Endodermal cell (in vitro differentiated cells): ENCODE results near the gene KRT84. TPM values are rescaled to one million over a fixed set of nuclear protein-coding genes. Genes with fewer than 3 reads are reported as not detected.
A peak's percentile ranks its signal among the peaks of the same experiment; 100 is the strongest.

ENCODE experiments used
- DNase-seq: peaks from one replicate; pipeline ENCODE4 v3.0.0-alpha.2; 2017
- H3K27ac ChIP-seq: 2 replicates; pipeline ENCODE4 v1.5.1; 2013; ENCODE audit warnings: mild to moderate bottlenecking, low read depth, low read length, moderate library complexity
- H3K27me3 ChIP-seq: 2 replicates; pipeline ENCODE4 v1.6.1; 2013; ENCODE audit warnings: mild to moderate bottlenecking, low read length, moderate library complexity; ENCODE audit not compliant: insufficient read depth, control insufficient read depth, poor library complexity, severe bottlenecking
- H3K36me3 ChIP-seq: 2 replicates; pipeline ENCODE4 v1.7.0; 2013; ENCODE audit warnings: mild to moderate bottlenecking, low read length, moderate library complexity; ENCODE audit not compliant: control insufficient read depth, insufficient read depth
- H3K4me1 ChIP-seq: one replicate; pipeline ENCODE4 v1.7.0; 2013; ENCODE audit warnings: low read length; ENCODE audit not compliant: control insufficient read depth, insufficient read depth
- H3K4me3 ChIP-seq: 2 replicates; pipeline ENCODE4 v1.5.1; 2013; ENCODE audit warnings: mild to moderate bottlenecking, low read length, moderate library complexity
- H3K9ac ChIP-seq: 2 replicates; pipeline ENCODE4 v1.6.1; 2013; ENCODE audit warnings: mild to moderate bottlenecking, low read length, moderate library complexity; ENCODE audit not compliant: poor library complexity, severe bottlenecking; ENCODE audit errors: extremely low read depth
- H3K9me3 ChIP-seq: 2 replicates; pipeline ENCODE4 v1.6.1; 2013; ENCODE audit warnings: mild to moderate bottlenecking, low read length, moderate library complexity; ENCODE audit not compliant: control insufficient read depth
- H3K27ac Mint-ChIP-seq: 2 replicates; pipeline ENCODE4 v1.8.0; 2020; ENCODE audit warnings: mixed read lengths
- H3K27me3 Mint-ChIP-seq: 2 replicates; pipeline ENCODE4 v1.8.0; 2021; ENCODE audit warnings: mild to moderate bottlenecking, mixed read lengths; ENCODE audit not compliant: insufficient read depth
- H3K36me3 Mint-ChIP-seq: 2 replicates; pipeline ENCODE4 v1.8.0; 2020; ENCODE audit warnings: low read depth, mixed read lengths
- H3K4me1 Mint-ChIP-seq: 2 replicates; pipeline ENCODE4 v1.8.0; 2020; ENCODE audit warnings: mixed read lengths
- H3K4me3 Mint-ChIP-seq: 2 replicates; pipeline ENCODE4 v1.8.0; 2020; ENCODE audit warnings: mild to moderate bottlenecking, moderate library complexity, mixed read lengths
- H3K9me3 Mint-ChIP-seq: 2 replicates; pipeline ENCODE4 v1.8.0; 2020; ENCODE audit warnings: mild to moderate bottlenecking, mixed read lengths
- WGBS, 2 experiments: methylation state at CpG; one replicate each; pipeline versions ENCODE4 v1.1.5 to v1.1.7; 2013; ENCODE audit warnings: missing lambda C conversion rate in 2 of 2, mixed read lengths in 1 of 2; ENCODE audit not compliant: insufficient coverage in 1 of 2, insufficient read length in 1 of 2; 5-methylcytosine and 5-hydroxymethylcytosine counted together
- total RNA-seq, 2 donors: library from RNA; stranded (reverse); fragmentation: NEBNext Ultra II Directional in 1 of 2; extraction: Animal tissue kit (Norgen Biotek cat#: 25700) in 1 of 2; gene quantifications; 2 replicates in 1 of 2; 3 replicates in 1 of 2; pipeline ENCODE4 v1.2.1, GENCODE V29; 2021
- TF ChIP-seq, protein P1 (sequence below): fragments of 200-600 bp; sonication (generic); conservative IDR thresholded peaks from 2 replicates; pipeline ENCODE4 v1.5.0; 2021; ENCODE audit warnings: antibody characterized with exemption, mild to moderate bottlenecking

KRT84 gene
- total RNA-seq, 2 donors from 2014 or later = not detected

DNA sequence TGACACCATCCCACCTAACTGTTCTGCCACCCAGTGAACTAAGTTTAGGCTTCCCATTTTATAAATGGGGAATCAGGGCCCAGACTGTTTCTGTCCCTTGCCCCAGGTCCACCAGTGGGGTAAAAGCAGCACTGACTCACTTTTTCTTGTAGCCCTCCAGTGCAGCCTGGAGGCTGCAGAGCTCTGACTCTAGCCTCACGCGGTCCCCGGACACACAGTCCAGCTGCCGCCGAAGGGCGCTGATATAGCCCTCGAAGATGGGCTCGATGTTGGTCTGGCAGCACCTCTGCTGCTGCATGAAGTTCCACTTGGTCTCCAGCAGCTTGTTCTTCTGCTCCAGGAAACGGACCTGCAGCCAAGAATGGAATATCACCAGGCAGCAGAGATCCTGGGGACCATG lies 18.1 kb upstream of the KRT84 start:
- Histone ChIP-seq H3K9ac (no peak overlapping the region), H3K4me1 (no peaks in the 10 kb centered on the region), H3K27ac (no peak overlapping the region), H3K27me3 (no peaks in the 10 kb centered on the region), H3K36me3 (no peaks in the 10 kb centered on the region), H3K4me3 (no peak overlapping the region), H3K9me3 (no peaks in the 10 kb centered on the region)
- peaks cover 12% of the 10 kb centered on the region for H3K4me1 Mint-ChIP-seq
- H3K9me3 Mint-ChIP-seq = peaks cover 9% of the 10 kb centered on the region
- no peak overlapping the region for H3K4me3 Mint-ChIP-seq
- WGBS, 2 experiments = 94 to 95% methylated on average over 9 of the region's 9 CpGs
- no peak overlapping the region for H3K27ac Mint-ChIP-seq
- no peak for DNase-seq
- H3K27me3 Mint-ChIP-seq = peaks cover 17% of the 10 kb centered on the region
- TF ChIP-seq, protein P1, sequence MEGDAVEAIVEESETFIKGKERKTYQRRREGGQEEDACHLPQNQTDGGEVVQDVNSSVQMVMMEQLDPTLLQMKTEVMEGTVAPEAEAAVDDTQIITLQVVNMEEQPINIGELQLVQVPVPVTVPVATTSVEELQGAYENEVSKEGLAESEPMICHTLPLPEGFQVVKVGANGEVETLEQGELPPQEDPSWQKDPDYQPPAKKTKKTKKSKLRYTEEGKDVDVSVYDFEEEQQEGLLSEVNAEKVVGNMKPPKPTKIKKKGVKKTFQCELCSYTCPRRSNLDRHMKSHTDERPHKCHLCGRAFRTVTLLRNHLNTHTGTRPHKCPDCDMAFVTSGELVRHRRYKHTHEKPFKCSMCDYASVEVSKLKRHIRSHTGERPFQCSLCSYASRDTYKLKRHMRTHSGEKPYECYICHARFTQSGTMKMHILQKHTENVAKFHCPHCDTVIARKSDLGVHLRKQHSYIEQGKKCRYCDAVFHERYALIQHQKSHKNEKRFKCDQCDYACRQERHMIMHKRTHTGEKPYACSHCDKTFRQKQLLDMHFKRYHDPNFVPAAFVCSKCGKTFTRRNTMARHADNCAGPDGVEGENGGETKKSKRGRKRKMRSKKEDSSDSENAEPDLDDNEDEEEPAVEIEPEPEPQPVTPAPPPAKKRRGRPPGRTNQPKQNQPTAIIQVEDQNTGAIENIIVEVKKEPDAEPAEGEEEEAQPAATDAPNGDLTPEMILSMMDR = no peak
- H3K36me3 Mint-ChIP-seq = no peaks in the 10 kb centered on the region

- Mint-ChIP-seq H3K4me3 (no peak overlapping the region), H3K9me3 (peaks cover 5% of the 10 kb centered on the region), H3K27me3 (peaks cover 13% of the 10 kb centered on the region), H3K27ac (no peak overlapping the region), H3K4me1 (peaks cover 12% of the 10 kb centered on the region), H3K36me3 (no peaks in the 10 kb centered on the region)
- TF ChIP-seq, protein P1 = no peak
- Histone ChIP-seq H3K4me3 (no peak overlapping the region), H3K9me3 (no peaks in the 10 kb centered on the region), H3K27me3 (no peaks in the 10 kb centered on the region), H3K9ac (no peak overlapping the region), H3K4me1 (no peaks in the 10 kb centered on the region), H3K27ac (no peak overlapping the region), H3K36me3 (no peaks in the 10 kb centered on the region)
- DNase-seq = peak; percentile 74
- WGBS, 2 experiments = 71% methylated on average over 3 of the region's 3 CpGs
These were observed 17.6 kb upstream of the KRT84 start for GRCh38 chr12:52402873-52403540.

DNA sequence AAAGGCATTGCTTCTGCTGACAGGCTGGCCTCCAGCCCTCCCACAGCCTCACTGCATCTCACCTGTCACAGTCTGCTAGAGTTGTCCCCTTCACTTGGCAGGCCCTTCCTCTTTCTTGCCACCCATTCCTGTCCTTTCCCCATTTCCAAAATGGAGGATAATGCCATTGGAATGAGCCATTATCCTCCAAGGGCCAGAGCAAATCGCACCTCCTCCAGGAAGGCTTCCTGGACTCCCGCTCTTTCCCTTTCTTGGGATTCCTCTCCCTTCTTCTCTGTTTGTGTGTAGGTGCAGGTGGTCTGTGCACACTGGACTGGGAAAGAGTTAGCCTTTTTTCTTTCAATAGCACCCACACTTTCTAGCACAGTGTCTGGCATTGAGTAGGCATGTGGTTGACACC lies 16.9 kb upstream of the KRT84 start:
- Histone ChIP-seq H3K27ac (no peak overlapping the region), H3K4me1 (no peaks in the 10 kb centered on the region), H3K36me3 (no peaks in the 10 kb centered on the region), H3K27me3 (no peaks in the 10 kb centered on the region), H3K4me3 (no peak overlapping the region), H3K9ac (no peak overlapping the region), H3K9me3 (no peaks in the 10 kb centered on the region)
- Mint-ChIP-seq H3K27ac (no peak overlapping the region), H3K27me3 (peaks cover 12% of the 10 kb centered on the region), H3K36me3 (no peaks in the 10 kb centered on the region), H3K9me3 (no peaks in the 10 kb centered on the region), H3K4me3 (no peak overlapping the region), H3K4me1 (peaks cover 12% of the 10 kb centered on the region)
- TF ChIP-seq, protein P1 = no peak
- DNase-seq = no peak
- WGBS, 2 experiments = 91% methylated on average over 2 of the region's 2 CpGs; no CpG with 5 or more reads in 1 of the 2 experiments
